GM19099 (cell line): ENCODE measurements around the gene ELL.

Experiments used
- POLR2A ChIP-seq: IDR thresholded peaks from 3 replicates; pipeline ENCODE4 v1.6.1; 2011; ENCODE audit warnings: low read depth; ENCODE audit not compliant: insufficient read length; ENCODE audit errors: extremely low read depth

ELL gene

GRCh38 chr19:18521692-18522123 is at the start of gene ELL:
Gene ELL, minus strand, starts transcription at chr19:18522070. Its CDS starts 15 bp downstream, at chr19:18522055.
- peak; percentile 94 for TF ChIP-seq POLR2A

- no peak for TF ChIP-seq POLR2A
Measured at GRCh38 chr19:18568367-18568766, 46.5 kb upstream of the ELL start.

- no peak for TF ChIP-seq POLR2A
Measured at GRCh38 chr19:18566953-18567352, 45.1 kb upstream of the ELL start.

- no peak for TF ChIP-seq POLR2A
Measured at GRCh38 chr19:18562086-18562485, 40.2 kb upstream of the ELL start.

GRCh38 chr19:18559685-18560084 is 37.8 kb upstream of the ELL start:
- TF ChIP-seq POLR2A, result no peak

- TF ChIP-seq POLR2A, result no peak
Measured at GRCh38 chr19:18558604-18559003, 36.7 kb upstream of the ELL start.

- TF ChIP-seq POLR2A, result no peak
Measured at GRCh38 chr19:18558202-18558555, 36.3 kb upstream of the ELL start.

GRCh38 chr19:18557411-18558201 is 35.7 kb upstream of the ELL start, which contains the start of gene KXD1:
Gene KXD1, plus strand, starts transcription at chr19:18557870. Its CDS starts 4,187 bp downstream, at chr19:18562057.
- peak; percentile 87 for TF ChIP-seq POLR2A

- no peak for TF ChIP-seq POLR2A
Measured at GRCh38 chr19:18551631-18552030, 29.8 kb upstream of the ELL start.

GRCh38 chr19:18543814-18544475 is 22.1 kb upstream of the ELL start:
- peak; percentile 31 for TF ChIP-seq POLR2A

- TF ChIP-seq POLR2A, result no peak
Measured at GRCh38 chr19:18542941-18543813, 21.3 kb upstream of the ELL start, which contains the start of gene FKBP8. Gene FKBP8, minus strand, starts transcription at chr19:18543573. Its CDS starts 1,603 bp downstream, at chr19:18541970.

GRCh38 chr19:18541992-18542940 is 20.4 kb upstream of the ELL start:
- no peak for TF ChIP-seq POLR2A

- TF ChIP-seq POLR2A, result no peak
Measured at GRCh38 chr19:18541258-18541991, 19.6 kb upstream of the ELL start.
